Activated T-cell treated with anti-CD3 and anti-CD28 coated beads, Interleukin-2, amount 50 U/mL, for 1 hour (primary cell): ENCODE results near the gene GLT6D1.
"Not testable (repeated sequence)": the region's sequence is repeated elsewhere in the genome, so short reads cannot be mapped to it uniquely, and the experiment has no call there.

Experiments
- DNase-seq: peaks from one replicate; pipeline ENCODE4 v3.0.0-alpha.2; 2020

GLT6D1 gene, protein sequence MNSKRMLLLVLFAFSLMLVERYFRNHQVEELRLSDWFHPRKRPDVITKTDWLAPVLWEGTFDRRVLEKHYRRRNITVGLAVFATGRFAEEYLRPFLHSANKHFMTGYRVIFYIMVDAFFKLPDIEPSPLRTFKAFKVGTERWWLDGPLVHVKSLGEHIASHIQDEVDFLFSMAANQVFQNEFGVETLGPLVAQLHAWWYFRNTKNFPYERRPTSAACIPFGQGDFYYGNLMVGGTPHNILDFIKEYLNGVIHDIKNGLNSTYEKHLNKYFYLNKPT

DNA sequence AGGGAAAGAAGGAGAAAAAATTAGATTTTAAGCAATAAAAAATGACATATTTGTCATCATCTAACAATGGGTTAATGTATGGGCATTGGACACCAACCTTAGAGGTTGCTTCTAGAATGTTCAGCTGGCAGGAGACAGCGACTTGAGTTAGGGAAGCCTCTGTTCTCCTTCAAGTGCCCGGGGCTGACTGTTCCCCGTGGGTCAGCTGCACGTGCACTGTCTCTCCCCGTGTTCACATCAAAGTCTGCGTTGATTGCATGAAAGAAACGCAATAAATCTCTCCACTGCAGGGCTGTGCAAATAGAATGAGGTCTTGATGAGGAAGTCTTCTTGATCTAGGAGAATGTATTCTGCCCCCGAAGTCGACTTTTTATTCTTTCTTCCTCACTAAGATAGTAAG, at the start of gene GLT6D1:
Gene GLT6D1, minus strand, starts transcription at position 345 of the 400 bp plus-strand sequence. CDS start 353 bp downstream, outside the sequence.
- no peak for DNase-seq

DNA sequence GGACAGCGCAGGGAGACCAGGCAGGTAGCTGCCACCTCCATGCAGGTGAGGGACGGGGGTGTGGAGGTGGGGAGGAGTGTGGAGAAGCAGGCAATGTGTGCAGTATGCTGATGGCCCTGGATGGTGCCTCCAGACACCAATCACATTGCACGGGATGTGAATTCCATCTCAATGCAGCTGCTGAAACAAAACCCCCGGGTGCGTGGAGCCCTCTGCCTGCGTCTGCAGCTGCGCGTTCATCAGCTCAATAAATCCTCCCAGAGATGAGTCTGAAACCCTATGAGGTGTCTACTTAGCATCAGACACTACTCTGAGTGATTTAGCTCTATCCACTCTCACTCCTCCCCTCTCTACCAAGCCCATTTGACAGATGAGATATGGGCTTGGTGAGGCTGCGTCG, 49.7 kb upstream of the GLT6D1 start:
- no peak for DNase-seq

DNA sequence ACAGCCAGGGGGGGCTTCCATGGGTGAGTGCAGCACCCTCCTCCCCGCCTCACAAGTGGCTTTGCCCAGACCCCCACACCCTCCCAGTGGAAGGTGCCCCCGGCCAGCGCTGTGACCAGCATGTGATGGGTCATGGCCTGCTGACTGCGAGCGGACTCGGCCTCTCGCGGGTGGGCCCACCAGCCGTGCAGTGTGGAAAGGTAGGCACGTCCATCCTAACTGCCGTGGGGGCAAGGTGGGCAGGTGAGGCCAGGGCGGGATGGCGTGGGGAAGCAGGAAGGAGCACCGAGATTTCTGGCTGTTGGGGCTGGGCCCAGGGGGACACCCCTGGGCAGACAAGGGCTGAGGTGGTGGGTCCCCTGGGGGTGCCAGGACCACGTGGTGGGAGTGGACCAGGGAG, 47.9 kb upstream of the GLT6D1 start:
- no peak for DNase-seq

DNA sequence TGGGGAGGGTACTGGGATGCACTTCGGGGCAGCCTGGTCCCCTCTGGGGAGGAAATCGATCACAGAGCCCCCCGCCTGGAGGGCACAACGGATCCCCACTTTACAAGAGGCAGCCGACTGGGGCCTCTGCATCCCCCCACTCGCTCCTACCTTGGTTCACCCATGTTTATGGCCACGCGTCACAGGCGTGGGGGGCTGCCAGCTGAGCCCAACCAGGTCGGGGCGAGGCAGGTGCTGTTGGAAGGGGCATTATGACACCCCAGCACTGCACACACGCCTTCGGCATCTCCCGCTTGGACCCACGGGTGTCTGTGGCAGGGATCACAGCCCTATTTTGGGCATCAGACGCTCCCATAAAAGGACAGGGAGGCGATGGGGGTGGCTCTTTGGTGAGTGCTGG, 45.4 kb upstream of the GLT6D1 start:
- no peak for DNase-seq

DNA sequence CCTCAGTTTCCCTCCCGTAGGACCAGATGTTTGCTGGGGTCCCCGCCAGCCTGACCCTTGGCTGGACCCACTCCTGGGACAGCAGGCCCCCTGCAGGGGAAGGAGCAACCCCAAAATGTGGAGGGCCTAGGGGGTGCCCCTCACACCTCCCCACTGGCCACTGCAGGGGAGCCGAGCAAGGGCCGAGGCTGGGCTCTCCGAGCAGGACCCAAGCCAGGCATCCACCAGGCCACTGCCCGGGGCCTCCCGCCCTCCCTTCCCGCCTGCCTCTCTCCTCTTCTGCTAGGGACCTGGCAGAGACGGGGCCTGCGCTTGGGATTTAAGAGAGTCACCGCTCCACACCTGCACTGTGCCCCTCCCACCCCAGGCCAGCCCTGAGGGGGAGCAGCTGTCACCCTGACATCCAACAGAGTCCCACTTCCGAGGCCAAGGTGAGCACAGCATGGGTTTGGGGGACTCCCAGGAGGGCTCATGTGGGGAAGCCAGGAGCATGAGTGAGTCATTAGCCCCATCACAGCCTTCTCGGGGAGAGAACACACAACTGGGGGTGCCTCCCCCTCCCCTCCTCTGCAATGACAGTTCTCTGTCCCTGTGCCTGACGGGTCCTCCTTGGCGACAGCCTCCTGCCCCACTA, 44.2 kb upstream of the GLT6D1 start:
- DNase-seq: no peak

DNA sequence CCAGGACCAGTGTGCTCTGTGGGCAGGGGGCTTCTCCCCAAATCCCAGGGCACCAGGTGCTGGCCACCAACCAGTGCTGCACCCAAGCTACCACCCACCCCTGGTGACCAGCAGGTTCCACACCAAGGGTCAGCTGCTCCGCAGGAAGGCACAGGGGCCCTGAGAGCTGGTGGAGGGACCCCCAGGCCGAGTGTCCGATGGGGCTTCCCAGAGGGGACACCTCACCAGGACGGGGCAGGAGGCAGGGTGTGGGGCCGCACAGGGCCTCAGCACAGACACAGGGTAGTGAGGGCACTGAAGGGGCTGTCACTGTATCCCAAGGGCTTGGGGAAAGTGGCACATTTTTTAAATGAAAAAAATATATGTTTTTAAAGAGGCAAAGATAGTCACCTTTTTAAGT, 41.8 kb upstream of the GLT6D1 start:
- no peak for DNase-seq

DNA sequence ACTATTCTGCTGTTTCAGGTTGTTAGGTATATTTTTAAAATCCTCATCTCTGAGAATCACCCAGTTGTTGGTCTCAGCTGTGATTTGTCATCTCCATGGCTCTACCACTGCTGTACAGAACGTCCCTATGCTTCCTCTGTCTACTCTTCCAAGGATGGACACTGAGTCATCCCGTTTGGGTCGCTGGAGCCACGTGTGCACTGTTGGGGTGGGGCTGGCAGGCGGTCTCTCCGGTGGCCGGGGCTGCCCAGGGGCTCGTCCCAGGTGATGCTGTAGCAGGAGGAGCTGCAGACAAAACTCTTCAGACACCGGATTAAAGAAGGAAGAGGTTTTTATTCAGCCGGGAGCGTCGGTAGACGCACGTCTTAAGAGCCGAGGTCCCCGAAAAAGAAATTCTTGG, 40.7 kb upstream of the GLT6D1 start:
- DNase-seq: no peak

DNA sequence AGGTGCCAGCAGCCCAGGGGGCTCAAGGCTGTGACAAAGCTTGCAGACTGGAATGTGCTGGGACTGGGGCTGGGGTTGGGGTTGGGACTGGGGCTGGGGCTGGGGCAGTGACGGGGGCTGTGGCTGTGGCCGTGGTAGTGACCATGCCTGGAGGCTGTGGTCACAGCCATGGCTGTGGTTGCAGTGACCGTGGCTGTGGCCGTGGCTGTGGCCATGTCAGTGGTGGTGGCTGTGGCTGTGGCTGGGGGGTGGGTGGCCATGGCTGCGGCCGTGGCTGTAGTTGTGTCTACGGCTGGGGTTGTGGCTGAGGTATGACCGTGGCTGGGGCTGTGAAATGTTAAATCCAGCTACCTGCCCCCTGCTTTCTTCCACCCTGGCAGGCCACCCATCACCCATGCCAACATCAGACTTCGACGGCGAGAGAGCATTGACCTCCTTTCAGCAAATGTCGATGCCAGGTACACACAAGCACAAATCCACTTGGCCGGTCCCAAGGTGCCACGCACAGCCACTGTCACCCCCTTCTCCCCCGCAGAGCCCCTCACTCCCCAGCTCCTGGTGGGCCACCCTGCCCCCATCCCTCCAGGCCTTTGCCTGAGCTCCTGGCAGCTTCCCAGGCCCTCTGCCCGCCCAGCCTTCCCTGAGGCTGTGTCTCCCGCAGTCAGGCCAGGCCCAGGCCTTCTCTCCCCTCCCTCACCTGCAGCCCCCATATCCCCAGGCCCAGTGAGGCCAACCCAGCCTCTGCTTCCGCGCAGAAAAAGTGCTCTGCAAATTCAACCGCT, 39.1 kb upstream of the GLT6D1 start:
- no peak for DNase-seq

DNA sequence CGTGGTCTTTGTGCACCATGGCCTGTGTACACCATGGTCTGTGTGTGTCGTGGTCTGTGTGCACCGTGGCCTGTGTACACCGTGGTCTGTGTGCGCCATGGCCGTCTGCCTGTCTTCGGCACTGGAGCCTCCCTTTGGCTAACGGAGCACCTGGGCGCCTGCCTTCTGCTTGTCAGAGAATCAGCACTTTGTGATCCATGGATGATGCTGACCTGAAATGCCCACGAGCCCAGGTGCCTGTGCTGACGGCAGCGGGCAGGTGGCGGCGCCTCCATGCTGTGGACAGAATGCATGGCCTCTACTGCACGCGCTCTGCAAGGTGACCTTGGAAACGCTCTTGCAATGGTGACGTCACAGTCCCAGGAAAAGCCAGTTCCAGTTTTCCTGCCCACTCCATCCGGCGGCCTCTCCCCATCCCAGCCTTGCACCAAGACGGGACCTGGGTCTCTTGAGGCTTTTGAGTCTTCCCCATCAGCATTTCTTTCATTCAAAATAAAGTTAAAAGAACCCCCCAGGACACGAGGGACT, 38.4 kb upstream of the GLT6D1 start:
- no peak for DNase-seq

DNA sequence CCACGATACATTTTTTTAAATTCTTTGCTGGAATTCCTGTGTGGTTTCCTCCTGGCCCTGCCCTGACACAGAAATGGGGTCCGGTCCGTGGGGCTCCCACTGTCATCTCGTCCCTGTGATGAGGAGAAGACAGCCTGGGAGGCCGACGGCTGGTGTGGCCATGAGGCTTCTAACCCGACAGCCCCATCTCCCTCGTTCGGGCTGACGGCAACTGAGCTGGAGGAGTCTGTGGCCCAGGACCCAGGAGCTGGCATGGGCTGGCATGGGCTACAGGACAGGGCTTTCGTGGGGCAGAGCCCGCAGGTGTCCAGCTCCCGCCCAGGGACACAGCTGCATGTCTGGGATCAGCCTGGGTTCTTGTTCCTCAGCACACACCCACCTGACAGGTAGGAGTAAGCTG, 37.6 kb upstream of the GLT6D1 start:
- DNase-seq: no peak

DNA sequence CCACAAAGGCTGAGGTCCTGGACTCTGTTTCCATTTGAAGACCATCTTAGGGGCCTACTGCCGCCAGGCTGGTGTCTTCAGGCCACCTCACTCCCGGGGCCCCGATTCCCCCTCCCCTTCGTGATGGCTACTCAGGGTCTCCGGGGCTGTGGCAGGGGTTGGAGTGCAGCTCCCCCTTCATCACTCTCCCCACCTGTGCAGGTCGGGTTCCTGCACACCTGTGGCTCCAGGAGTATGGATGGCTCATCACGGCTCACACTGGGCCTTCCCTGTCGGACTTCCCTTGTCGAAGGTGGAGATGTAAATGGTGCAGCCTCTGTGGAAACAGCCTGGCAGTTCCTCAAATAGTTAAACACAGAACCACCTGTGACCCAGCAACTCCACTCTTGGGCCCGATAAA, 35.6 kb upstream of the GLT6D1 start:
- DNase-seq: no peak

DNA sequence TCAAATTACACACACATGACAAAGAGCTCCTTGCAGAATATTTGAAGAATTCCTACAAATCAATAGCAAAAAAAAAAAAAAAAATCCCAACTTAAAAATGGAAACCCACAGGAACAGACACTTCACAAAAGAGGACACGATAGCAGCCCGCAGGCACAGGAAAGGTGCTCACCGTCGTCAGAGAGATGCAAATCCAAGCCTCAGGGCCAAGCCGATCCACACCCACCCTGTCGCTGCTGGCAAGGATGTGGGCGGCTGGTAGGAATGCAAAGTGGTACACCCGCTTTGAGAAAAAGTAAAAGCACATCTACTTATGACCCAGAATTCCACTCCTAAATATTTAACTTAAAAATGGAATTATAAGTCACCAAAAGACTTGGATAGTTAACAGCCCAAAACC, 34.6 kb upstream of the GLT6D1 start:
- no peak for DNase-seq

DNA sequence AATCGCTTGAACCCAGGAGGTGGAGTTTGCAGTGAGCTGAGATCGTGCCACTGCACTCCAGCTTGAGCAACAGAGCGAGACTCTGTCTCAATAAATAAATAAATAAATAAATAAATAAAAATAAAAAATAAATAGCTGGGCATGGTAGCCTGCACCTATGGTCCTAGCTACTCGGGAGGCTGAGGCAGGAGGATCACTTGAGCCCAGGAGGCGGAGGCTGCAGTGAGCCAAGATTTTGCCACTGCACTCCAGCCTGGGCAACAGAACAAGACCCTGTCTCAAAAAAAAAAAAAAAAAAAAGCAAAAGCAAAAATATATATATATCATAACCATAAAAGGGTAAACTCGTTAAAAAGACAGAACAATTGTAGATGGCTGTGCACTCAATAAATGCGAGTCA, 33.4 kb upstream of the GLT6D1 start:
- DNase-seq: not testable (repeated sequence)

DNA sequence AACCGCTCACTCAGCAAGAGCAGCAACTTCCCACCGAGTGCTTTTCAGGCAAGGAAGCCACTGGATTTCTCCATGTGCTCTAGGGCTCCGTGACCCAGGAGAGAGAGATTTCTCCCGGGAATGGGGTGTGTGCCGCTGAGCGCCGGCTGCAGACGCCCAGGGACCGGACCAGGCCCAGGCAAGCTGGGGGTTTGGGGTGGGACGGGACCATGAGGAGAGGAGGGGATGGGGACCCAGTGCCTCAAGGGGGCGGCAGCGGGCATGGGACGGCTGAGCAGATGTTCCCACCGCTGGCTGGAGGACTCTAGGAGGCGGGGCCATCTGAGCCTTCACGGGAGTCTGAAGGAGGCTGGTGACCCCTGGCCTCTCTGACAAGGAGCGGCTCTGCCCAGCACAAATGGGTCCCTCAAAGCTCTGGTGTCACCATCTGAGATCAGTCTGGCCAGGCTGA, 32.3 kb upstream of the GLT6D1 start:
- no peak for DNase-seq

DNA sequence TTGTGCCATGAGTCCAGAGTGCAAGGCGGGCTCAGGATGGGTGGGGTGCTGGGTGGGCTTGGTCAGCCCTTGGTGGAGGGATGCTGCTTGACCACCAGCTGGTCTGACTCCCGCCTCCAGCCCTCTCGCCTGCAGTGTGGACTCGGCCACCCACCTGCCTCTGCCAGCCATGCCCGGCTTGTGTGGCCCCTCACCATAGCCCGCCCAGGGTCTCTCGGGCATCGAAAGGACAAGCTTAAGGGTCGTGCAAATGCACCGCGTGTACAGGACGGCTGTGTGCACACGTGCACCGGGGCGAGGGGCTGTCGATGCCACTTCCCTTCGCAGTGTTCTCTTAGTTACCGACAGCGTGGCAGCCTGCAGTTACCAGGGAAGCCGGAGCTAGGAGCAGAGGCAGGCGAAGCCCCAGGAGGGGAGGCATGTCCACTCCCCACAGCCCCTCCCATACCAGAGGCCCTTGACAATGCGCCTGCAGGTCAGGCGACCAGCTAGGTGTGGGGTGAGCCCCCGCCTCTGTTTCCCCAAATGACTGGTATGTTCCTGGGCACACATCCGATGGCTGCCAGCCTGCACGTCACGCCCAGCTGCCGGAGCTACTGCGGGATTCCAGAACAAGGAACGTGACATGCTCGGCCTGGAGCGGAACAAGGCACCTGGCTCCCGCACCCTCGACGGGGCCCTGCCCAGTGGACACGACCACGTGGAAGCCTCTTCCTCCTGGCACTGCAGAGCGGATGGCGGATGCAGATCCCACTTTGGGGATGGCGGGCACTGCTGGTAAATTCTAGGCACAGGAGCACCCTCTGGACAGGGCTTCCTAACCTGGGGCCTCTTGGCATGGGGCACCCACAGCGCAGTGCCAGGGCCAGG, 31.6 kb upstream of the GLT6D1 start:
- no peak for DNase-seq

DNA sequence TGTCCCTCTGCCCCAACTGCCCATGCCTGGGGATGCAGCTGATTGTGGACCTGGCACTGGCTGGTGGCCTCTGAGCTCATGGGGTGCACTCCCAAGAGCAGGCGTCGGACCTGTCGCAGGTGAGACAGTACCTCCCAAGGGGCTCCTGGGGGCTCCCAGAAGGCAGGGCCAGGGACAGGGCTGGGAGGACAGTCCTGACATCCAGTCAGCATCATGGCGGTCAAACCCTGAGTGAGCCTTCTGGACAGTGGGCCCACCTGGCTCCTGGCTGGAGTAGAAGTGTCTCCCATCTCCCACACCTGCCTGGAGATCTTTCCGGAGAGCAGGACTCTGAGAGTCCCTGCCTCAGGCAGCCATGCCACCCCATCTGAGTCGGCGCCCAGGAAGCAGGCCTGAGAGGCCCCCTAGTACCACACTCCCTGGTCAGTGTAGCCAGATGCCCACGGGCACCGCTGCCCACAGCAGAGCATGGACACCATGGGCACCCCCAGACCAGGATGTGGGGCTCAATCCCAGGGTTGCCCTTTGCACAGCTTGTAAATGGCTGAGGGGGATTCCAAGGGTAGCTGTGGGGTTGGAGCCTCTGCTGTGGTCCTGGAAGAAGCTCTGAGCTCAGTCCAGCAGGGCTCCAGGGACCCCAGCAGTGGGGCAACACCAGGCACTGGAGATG, 30.4 kb upstream of the GLT6D1 start:
- DNase-seq: peak; percentile 4

DNA sequence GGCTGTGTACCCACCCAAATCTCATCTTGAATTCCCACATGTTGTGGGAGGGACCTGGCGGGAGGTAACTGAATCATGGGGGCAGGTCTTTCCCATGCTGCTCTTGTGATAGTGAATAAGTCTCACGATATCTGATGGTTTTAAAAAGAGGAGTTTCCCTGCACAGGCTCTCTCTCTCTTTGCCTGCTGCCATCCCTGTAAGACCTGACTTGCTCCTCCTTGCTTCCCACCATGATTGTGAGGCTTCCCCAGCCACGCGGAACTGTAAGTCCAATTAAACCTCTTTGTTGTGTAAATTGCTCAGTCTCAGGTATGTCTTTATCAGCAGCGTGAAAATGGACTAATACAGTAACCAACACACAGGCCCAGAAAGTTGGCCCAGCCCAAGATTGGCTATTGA, 29.7 kb upstream of the GLT6D1 start:
- DNase-seq: not testable (repeated sequence)

DNA sequence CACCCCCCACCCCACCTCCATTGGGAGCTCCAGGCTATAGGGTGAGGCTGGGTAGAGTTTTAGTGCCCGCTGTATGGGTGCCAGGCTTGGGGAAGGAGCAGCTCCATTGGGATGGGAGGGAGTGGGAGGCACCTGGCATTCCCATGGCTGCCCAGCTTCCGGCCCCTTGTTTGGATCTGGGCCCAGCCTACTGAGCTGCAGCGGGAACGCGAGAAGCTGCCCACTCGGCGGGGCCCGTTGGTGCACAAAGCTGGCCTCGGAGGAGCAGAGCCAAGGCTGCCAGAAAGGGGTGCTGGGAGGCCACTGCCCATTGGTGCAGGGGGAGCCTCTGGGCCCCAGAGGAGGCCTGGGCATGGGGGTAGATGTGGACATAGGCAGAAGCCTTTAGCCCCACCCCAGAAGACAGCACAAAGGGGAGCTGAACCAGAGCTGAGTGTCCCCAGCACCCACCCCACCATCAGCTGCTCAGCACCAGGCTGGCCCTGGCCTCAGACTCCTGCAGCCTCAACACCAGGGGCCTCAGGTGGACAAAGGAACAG, 28.2 kb upstream of the GLT6D1 start:
- DNase-seq: no peak

DNA sequence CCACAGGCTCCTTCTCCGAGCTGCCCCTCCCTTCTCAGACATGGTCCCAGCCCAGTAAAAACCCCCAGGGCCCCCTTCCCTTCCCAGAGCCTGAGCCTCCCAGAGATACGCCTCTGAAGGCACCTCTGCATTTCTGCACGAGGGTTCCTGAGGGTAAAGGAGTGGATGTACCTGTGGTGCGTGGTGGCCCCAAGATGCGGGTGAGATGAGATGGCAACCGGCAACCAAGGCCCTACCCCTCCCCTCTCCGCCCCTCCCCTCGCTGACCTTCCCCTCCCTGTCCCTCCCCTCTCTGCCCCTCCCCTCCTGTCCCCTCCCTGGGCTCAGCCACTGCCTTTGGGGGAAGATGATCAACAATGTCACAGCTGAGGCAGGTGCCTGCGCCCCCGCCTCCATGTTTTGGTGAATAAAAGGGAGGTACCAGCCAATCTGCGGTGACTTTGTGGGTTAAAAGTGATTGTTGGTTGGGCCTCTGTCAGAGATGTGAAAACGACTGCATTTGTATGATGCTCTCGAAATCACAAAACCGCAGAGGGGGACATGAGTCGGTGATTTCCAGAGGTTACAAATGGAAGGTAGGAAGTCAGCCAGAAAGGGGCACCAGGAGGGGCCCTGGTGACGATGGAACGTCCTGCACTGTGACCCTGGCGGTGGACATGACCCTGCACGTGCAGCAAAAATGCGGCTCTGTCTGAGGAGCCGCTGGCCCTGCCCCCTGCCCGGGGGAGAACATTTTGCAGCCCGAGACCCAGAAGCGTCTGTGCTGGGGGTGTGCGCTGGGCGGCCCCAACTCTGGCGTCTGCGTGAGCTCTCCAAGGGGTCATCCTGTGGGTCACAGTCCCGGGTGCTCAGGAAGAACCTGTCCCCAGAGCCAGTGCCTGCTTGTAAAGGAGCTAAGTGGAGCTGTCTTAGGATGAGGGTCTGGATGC, 27.5 kb upstream of the GLT6D1 start:
- no peak for DNase-seq

DNA sequence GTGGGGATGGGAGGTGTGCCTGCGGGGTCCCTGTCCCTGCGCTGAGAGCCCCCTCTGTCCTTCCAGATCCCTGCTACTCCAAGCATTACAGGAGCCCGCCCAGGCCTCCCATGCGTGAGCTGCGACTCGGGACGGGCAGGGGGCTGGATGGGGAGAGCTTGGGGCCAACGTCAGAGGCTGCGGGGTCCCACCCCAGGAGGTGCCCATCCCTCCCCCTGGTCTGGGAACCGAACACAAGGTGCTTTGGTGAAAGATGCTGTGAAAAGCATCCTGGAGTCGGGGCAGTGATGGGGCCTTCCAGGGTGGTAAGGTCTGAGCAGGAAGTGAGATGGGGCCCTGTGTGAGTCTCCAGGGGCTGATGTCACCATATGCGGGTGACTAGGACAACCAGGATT, 26.5 kb upstream of the GLT6D1 start:
- no peak for DNase-seq
